ENCODE measurements around the gene PRR23E.

Gene PRR23E

DNA sequence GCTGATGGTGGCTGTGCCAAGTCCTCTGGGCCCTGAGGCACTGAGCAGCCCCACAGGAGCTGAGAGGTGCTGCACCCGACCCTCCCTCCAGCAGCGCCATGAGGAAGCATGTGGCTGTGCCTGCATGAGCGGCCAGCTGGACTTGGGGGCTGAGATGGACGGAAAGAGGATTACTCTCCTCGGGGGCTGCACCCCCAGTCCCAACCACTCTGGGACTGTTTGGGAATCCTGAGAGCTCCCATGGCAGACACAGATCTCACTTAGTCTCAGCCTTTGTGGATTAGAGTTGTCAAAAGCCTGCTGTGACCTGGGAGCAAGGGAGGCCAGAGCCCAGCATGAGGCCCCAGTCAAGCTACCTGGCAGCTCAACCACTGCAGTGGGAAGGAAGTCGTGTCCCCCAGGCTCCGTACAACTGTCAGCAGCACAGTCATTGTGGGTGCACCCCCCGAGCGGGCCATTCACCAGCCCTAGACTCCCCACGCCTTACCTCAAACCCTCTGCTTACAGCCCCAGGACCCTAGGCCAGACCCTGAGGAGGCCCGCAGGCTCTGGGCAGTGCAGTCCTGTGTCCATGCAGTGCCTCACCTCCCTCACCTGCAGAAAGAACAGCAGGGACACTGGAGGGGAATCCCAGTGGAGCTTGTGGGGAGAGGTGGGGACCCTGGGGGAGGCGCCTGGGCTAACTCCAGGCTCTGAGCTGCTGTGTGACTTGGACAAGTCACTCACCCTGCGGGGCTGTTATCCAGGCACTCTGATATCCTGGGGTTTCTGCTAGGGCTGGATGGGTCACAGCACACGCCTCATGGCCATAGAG is 17.1 kb downstream of the PRR23E start:
- no peak for DNase-seq (ENCODE audit: low read depth)

DNA sequence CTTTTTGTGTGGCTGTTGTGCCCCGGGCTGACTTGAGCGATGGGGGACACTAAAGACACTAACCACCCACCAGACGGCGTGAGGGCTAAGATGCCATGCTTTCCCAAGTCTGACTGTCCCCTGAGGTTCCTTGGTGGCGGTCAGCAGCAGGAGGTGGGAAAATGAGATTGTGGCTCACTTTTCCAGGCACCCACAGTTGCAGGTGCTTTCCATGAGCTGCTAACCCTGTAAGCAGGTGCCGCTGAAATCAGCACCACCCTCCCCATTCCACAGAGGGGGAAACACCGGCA is 17.7 kb downstream of the PRR23E start:
- DNase-seq (ENCODE audit: low read depth): no peak

DNA sequence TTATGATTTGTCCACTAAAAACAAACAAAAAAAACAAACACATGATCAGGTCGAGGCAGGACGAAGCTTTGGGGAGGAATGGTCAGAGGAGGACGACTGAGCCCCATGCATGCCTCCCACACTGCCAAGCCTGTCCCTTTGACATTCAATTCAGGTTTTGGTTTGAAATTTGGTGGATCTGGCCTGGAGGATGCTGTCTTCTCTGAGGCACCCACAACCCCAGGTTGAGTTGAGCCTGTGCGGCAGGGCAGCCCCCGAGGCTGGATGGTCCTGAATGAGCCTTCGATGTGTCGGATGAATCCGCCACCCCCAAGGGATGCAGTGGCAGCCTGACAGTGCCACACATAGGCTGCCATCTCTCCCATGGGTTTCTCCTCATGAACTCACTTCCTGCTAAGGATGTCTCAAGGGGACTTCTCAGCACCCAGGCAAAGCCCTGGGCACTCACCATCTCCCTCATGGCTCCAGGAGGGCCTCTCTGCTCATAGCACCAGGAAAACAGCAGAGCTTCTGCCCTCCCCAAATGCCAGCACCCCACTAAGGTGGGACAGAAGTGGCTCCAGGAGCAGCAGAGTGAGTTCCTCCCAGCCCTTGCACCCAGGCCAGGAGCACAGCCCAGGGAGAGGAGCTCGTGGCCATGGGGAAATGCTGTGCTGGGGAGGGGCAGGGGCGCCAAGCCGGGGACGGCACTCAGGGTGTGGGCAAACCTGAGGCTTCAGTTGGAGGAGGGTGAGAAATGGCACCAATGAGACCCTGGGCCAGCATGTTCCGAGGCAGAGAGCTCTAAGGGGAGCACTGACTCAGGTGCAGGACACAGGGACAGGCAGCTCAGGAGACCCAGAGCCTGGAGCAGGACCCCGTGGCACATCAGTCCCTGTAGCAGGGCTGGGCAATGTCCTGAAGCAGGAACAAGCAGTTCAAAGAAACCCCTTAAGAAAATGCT is 18.5 kb downstream of the PRR23E start:
- no peak for DNase-seq (ENCODE audit: low read depth)

DNA sequence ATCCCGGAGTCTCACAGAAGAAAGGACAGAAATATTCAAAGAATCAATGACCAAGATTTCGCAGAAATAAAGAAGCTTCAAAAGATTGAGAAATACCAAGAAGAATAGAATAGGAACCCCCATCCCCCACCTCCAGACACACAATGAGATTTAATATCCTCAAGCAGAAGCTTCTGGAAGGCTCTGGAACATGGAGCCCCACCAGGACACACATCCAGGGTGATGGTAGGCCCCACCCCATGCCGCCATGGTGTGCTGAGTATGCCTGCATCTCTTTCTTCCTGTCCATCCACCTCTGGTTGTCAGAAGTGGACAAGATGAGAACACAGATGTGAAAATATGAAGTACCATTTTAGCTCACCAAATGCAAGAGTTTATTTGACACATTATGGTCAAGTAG is 19.3 kb downstream of the PRR23E start:
- no peak for DNase-seq (ENCODE audit: low read depth)

DNA sequence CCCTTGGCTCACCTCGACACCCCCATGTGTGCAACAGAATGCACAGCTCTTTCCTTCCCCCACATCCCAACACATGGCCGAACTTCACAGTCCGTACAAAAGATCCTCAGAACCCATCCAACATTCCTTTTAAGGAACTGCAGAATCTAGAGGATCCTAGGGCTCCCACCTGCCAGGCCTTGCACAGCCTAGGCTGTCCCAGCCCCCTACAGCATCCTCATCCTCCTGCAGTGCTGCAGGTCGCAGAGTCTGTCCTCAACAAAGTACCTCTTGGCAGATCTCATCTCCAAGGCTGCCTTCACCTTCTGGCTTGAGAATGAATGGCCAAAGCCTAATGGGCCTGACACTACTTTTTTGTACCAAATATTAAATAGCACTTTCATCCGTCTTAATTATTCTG is 19.8 kb downstream of the PRR23E start:
- DNase-seq (ENCODE audit: low read depth): no peak

DNA sequence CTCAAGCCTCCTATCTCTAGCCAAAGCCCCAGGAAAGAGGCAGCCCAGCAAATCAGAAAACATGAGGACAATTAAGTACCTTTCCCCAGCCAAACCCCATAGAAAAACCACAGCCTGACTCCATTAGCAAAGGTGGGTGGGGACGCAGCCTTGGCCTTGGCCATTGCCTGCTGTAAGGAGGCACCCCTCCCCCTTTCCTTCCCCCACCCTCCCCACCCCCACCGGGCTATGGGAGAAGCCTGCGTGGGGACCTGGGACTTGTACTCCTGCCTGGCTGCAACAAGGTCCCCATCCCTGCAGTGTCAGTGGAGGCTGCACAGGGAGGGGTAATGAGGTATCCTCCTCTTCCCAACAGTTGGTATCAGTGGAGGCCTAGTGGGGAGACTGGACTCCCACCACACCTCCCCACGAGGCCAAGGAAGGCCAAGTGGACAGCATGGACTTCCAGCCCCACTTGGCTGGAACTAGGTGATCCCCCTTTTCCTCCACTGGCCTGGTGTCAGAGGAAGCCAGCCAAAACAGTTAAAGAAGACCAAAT is 20.5 kb downstream of the PRR23E start:
- DNase-seq (ENCODE audit: low read depth): no peak

DNA sequence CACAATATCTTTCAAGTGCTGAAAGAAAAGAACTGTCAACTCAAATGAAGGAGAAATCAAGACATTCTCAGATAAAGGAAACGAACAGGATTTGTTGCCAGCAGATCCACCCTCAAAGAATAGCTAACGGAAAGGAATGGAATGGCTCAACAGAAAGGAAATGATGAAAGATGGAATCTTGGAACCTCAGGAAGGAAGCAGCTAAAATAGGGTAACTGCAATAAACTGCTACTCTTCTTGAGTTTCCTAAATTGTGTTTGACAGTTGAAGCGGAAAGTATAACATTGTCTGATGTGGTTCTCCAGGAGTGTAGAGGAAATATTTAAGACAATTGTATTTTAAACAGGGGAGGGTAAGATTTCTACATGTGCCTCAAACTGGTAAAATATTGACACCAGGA is 22.0 kb downstream of the PRR23E start:
- DNase-seq (ENCODE audit: low read depth): no peak

DNA sequence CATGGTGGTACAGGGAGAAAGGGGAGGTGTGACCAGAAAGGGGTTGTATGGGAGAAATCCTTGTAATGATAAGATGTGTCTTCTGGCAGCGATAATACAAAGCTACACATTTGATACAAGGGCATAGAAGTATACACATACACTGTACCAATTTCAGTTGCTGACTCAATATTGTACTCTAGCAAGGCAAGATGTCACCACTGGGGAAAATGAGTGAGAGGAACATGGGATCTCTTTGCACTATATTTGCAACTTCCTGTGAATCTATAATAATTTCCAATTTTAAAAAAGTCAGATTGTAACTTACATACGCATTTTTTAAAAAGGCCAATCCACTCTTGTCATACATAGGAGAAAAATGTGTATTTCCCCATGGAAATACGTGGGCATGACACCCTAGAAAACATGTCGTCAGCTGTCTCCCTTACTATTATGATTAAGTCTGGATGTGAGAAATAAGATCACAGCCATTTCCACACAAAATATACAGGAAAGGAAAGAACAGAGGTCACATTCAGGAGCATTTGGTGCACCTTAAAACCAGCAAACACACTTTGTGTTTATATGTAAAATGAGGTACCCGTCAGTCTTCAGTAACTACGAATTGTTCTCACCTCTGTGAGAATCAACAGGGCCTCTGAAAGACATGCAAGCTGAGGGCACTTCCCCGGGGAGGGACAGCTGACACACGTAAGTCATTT is 22.9 kb downstream of the PRR23E start:
- no peak for DNase-seq (ENCODE audit: low read depth)

DNA sequence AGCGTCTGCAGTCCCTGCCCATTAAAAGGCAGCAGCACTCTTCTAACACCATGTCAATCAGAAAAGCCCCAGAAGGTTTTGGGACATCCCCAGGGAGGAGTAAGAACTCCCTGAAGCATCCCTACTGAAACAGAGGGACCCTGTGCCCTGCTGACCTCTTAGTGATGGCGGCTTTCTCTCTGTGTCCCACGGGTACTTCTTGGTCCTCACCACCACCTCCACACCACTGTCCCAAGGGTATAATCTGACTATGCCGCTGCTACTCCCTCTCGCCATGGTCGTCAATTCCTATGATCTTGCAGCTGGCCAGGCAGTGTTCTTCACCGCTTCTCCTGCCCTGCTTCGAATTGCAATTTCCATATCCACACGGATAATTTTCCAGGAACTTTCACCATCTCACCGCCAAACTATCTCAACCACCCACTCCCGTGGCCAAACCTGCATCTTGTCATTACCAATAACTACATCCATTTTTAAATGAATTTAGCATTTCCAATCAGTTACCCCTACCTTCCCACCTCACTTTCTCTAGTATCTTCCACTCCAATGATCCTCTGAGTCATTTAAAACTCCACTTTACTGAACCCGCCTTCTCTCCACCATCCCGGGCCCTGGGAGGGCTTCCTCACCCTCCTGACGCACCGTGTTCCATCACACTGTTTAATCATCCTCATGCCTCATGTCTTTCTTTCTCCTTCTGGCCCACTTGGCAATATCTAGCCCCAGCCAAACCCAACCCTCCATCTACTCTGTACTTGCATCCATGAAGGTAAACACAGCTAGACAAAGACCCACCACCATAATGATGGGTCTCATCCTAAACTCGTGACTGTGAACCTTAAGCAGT is 23.7 kb downstream of the PRR23E start:
- no peak for DNase-seq (ENCODE audit: low read depth)

DNA sequence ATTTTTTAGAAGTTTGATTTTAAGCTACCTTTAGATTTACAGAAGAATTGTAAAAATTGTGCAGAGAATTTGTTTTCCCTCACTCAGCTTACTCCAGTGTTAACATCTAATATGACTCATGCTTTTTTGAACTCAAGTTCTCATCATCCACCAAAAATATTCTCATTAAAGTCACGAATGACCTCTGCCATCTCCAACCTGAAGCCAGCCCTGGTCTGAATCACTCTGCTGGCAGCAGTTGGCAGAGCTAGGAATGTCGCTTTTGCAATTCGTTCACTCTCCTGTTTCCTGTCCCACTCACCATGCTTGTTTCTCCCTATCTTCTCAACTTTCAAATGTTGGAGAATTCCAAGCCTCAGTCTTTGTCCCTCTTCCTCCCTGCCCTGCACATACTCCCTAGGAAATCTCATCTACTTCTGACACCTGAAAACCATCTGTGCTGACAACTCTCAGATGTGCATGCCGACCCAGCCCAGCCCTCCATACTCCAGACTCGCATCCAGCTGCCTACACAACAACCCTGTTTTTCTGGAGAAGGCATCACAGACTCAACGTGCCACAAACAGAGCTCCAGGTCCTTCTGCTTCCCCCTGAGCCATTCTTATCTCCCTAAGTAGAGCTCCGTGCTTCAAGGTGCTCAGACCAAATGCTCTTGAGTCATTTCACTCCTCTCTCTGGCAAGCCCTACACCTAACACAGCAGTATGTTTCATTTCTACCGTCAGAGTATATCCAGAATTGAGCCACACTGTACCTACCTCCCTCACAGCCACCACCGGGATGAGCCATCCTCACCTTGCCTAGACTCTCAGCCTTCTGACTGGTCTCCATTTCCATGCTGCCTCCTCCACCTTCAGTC is 24.9 kb downstream of the PRR23E start:
- peak; percentile 26 for DNase-seq (ENCODE audit: low read depth)

DNA sequence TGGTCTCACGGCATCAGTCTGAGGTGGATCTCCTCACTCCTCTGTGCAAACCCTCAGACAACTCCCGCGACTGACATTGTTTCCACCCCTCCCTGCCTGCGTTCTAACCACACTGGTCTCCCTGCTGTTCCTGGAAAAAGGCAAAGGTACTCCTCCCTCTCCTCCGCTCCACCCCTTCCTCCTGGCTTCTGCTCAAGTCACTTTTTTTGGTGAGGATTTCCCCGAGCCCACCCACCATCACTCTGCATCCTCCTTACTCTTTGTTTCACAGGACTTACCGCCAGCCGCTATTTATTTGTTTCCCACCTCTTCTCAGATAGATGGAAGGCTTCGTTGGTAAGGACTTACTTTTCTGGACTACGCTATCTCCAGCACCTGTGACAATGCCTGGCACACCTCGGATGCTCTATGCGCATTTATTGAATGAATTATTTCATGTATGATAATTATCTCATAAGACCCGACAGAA is 25.6 kb downstream of the PRR23E start:
- no peak for DNase-seq (ENCODE audit: low read depth)

DNA sequence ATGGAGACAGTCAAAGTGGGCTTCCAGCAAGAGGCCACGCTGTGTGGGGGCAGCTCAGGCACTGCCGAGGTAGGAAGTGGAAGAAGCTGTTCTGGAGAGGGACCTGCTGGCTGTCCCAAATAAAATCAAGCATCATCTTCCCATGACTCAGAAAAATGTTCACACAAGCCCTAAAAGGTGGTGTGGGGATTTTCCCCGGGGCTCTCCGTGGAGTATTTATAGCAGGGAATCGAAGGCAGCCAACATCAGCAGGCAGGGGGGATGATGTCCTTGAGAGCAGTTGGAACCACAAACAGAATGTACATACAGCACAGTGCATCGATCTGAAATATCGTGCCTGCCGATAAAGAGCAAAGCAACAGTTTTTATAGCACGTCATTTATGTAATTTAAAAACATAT is 27.6 kb downstream of the PRR23E start:
- DNase-seq (ENCODE audit: low read depth): no peak

DNA sequence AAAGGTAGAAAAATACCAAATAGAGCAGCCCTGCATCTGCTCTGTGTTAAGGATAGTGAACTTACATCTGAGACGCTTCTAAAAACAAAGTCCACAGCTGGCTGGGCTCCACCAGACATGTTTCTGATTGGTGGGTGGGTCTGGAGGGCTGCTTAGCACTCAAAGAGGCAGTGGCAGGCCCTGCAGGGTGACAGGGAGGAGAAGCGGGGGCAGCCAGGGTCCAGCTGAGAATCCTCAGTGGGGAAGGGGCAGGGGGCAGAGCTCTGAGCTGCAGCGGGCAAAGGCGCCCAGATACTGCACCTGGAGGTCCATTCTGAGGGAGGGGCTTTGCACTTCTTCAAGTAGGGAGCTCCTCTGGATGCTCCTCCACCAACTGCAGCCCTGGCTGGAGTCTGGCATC is 28.1 kb downstream of the PRR23E start:
- no peak for DNase-seq (ENCODE audit: low read depth)

DNA sequence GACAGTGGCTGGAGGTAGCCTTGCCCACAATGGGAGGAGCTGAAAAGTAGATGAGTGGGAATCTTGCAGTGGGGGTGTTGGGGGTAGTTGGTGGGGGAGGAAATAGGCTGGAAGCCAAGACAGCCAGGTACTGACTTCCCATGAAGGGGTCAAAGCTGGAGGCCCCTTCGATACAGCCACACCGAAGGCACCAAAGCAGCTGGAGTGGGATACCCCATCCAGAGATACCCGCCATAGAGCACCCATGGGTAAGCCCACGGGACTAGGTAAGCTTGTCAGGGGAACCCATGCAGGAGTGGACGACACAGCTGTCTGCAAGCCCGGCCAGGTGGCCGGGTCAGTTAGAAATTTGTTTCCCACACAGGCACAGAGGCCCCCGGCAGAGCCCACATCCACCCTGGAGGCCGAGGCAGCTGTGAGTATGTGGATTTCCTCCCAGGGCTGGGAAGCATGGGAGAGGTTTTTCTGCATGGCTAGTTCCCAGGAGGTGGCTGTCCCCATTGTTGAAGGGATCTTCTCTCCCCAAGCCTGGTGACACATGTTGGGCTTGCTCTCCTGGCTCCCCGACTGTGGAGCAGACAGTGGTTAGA is 28.6 kb downstream of the PRR23E start:
- no peak for DNase-seq (ENCODE audit: low read depth)

DNA sequence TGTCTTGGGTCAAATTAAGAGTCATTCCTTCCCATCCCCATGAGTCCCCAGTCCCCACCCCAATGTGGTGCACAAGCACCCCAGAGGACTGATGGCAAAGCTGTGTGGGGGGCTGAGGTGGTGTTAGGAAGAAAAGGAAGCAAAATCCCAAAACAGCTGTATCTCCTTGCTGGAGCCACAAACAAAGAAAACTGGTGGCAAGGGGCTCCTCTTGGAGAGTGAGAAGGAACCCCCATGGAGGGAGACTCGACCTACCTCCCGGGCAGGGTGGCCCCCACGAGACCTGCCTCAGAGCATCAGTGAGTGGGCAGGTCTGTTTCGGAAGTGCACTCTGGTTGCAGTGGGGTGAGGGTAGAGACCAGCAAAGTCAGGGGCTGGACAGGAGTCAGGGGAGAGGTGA is 29.2 kb downstream of the PRR23E start:
- no peak for DNase-seq (ENCODE audit: low read depth)

DNA sequence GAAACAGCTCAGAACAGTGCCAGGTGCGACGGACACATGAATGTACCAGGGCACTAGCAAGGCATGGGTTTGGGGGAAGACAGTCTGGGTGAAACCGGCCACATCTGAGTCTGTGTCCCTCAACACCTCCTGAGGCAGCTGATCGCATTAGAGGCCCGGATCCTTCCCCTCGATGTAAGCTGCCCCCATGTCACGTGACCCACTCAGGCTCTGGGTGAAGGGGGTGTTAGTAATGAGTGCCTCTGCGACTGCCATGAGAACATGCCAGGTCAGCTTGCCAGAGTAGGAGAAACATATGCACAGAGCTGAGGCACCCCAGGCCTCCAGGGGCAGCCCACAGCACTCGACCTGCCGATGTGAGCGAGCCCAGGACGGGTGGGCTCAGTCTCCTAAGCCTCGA is 29.7 kb downstream of the PRR23E start:
- DNase-seq (ENCODE audit: low read depth): no peak

DNA sequence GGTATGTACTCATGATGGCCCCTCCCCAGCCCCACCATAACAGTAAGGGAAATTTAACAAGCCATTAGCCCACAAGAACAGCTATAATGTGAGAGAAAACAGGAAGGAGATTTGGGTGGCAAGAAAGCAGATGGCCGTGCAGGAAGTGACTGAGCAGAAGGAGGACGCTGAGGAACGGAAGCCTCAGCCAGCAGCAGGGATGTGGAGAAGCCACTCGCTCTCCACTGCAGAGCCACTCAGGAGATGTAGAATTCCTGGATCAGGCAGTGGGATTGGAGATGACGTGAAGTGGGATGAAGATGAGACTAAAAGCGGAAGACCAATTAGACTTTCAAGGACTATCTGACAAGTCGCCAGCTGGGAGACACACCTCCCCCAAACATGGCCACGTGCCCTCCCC is 31.2 kb downstream of the PRR23E start:
- no peak for DNase-seq (ENCODE audit: low read depth)

DNA sequence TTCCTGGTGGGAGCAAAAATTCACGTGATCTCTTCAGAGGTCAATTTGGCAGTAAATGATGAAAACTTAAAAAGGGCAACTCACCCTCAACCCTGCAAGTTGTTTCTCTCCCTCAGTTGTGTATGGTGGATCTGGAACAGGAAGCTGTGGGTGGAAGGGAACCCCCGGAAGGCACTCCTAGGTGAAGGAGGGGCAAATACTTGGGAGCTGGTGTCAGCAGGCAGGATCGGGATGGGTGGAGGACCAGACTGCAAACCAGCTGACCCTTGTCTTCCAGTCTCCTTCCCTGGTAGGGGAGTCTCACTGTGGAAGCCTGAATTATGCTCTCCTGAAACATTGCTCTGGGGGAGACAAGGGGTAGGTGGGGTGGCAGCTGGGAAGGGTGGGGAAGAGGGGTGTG is 33.5 kb downstream of the PRR23E start:
- no peak for DNase-seq (ENCODE audit: low read depth)

DNA sequence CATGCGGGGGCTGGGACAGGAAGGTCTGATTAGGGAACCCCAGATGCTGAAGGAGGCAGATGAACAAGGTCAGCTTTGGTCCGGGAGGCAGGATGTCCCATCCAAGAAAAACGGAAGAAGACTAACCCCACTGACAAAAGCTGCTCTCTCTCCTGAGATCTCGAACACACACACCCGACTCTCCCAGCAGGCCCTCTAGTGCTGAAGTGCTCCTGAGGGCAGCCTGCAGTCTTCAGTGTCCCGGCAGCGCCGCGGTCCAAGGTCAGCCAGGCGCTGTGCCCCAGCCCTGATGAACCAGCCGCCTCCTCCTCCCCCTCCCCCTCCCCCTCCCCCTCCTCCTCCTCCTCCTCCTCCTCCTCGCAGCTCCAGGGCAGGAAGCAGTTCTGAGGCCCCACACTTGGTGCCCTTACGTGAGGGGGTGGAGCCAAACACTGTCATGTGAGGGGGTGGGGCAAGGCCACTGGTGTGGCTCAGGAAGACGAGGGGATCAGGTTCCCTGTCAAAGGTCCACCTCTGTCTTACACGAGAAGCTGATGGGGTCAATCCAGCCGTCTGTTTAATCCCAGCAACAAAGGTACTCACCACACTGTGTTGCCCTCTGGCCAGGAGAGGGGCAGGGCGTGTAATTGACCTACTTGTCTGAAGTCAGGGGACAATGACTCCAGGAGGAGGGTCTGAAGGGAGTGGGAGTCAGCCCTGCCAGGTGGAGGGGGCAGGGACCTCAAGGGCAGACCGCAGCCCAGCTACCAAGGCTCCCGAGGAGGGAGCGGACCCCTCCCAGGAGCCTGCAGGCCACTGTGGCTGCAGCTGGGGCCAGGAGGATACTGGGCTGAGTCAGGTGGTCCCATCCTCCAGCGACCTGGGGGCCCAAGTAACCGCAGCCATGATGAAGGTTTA is 34.3 kb downstream of the PRR23E start:
- DNase-seq (ENCODE audit: low read depth): no peak

Data from stromal cell of bone marrow (primary cell).